AG09319 (cell line): ENCODE data around the gene FNTB.

Experiments
- DNase-seq: peaks from one replicate; pipeline ENCODE4 v3.0.0-alpha.2; 2010; ENCODE audit warnings: low read depth; ENCODE audit errors: extremely low read depth
- TF ChIP-seq, protein P1 (sequence below): IDR thresholded peaks from 2 replicates; pipeline ENCODE4 v1.5.1; 2011; ENCODE audit warnings: low read depth, mild to moderate bottlenecking, inconsistent platforms, low read length, moderate library complexity

Gene FNTB

DNA sequence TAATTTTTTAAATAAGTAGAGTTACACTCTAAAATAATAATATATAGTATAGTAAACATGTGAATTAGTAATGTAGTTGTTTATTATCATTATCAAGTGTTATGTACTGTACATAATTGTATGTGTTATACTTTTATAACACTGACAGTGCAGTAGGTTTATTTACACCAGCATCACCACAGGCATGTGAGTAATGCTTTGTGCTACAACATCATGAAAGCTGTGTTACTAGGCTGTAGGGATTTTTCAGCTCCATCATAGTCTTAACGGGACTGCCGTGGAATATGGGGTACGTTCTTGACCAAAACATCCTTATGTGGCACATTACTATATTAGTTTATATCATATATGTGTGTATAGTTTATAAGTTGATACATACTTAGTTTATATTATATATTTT, 8.6 kb downstream of the FNTB start:
- no peak for DNase-seq
- TF ChIP-seq, protein P1, sequence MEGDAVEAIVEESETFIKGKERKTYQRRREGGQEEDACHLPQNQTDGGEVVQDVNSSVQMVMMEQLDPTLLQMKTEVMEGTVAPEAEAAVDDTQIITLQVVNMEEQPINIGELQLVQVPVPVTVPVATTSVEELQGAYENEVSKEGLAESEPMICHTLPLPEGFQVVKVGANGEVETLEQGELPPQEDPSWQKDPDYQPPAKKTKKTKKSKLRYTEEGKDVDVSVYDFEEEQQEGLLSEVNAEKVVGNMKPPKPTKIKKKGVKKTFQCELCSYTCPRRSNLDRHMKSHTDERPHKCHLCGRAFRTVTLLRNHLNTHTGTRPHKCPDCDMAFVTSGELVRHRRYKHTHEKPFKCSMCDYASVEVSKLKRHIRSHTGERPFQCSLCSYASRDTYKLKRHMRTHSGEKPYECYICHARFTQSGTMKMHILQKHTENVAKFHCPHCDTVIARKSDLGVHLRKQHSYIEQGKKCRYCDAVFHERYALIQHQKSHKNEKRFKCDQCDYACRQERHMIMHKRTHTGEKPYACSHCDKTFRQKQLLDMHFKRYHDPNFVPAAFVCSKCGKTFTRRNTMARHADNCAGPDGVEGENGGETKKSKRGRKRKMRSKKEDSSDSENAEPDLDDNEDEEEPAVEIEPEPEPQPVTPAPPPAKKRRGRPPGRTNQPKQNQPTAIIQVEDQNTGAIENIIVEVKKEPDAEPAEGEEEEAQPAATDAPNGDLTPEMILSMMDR, result no peak

DNA sequence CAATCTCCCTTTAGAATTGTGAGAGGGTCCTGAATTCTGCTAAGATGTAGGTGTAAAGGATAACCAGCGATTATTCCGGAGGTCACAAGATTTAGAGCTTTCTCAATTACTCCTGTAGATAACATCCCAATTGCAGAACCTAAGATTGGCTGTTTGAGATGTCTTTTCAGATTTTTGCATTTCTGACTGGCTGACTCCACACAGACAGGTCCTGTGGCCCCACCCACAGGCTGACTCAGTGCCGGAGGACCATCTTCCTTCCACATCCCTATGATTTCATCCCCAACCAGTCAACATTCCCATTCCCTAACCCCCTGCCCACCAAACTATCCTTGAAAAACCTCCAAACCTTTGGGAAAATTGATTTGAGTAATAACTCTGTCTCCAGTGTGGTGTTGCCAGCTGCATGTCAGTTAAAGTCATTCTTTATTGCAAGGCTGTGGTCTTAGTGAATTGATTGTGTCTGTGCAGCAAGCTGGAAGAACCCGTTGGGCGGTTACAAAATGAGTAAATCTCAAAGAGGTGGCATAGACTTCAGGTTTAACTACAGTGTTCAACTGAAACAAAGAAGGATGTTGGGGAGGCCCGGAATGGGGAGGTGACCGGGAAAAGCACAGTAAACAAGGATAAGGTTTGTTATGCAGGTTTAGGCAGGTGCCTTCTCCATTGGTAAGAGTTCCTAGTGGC, 10.6 kb downstream of the FNTB start:
- no peak for DNase-seq
- TF ChIP-seq, protein P1, result no peak

DNA sequence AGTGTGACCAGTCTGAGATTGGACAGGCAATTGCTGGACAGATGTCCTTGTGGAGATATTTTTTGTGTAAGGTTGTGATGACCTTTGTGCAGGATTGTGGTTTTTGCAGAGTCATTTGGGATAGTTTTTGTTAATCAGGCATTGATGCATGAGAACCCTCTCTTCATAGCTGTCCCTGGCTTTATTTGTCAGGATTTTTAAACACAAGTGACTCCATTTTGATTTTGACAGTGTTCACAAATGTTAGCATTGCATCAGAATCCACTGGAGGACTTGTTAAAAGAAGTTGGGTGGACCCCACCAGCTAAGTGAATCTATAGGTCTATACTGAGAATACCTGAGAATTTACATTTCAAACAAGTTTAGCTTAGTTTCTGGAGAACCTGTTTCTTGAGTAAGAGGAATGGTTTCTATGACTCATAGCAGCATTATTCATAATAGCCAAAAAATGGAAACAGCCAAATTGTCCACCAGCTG, 11.8 kb downstream of the FNTB start:
- TF ChIP-seq, protein P1, result no peak

DNA sequence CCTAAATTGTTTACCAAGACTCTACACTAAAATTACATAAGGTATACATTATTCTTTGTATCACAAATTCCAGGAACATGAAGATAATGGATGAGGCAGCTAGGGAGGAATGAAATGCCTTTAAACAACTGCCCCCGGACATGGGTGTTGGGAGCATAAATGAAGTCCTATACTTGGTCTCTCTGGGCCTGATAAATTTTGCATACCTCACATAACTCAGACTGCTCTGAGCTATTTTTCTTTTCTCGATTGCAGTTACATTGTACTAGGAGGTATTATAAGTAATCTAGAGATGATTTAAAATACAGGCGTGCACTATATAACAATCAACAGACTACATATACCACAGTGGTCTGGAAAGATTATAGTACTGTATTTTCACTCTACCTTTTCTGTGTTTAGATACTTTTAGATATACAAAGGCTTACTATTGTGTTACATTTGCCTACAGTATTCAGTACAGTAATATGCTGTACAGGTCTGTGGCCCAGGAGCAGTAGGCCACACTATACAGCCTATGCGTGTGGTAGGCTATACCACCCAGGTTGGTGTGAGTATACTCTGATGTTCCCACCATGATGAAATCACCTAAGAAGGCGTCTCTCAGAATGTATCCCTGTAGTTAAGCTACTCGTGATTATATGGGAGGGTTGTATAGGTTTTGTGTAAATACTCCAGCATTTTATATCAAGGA, 14.3 kb downstream of the FNTB start:
- no peak for DNase-seq
- TF ChIP-seq, protein P1, result no peak

More for the DNA sequence above, 11.8 kb downstream of the FNTB start:
- no peak for DNase-seq

DNA sequence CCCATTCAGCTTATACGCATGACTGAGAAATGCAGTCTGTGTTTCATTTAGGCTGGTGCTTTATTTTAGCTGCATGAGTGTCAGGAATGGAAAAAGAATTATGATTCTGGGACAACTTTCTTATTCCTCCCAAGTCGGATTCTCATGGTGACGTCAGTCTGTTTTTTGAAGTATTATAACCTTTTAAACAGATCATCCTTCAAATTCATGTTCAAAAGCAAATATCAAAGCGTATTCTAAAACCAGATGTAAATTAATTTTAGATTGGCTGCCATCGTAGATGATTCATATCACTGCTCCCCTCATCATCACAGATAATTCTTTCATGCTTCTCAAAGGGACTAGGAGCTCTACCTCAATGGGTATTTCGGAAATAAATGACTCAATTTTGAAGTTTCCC, 15.0 kb downstream of the FNTB start:
- no peak for DNase-seq
- TF ChIP-seq, protein P1, result no peak

DNA sequence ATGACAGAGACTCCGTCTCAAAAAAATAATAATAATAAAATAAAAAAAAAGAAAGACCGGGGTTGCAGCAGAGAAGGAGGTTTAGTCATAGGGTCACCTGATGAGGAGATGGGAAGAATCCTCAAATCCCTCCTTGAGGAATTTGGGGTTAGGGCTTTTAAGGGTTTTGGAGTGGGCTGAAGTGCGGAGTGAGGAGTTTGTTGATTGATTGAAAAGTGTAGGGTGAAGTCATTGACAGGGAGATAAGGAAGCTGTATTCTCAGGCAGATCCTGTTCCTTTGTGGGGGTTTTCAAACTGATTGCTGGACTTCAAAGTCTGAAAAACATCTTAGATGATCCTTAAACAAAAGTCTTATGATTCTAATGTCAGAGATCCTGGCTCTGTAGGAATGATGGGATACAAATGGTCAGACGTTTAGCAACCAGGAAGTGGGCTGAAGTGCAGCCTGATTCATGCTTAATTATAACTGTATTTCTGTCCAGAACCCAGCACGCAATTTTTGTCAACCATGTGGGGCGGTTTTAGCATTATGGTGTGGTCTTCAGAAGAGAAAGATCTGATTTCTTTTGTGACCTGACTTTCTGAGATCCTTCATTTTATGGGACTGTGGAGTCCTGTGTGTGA, 16.0 kb downstream of the FNTB start:
- DNase-seq, result peak; percentile 28
- TF ChIP-seq, protein P1, result no peak

DNA sequence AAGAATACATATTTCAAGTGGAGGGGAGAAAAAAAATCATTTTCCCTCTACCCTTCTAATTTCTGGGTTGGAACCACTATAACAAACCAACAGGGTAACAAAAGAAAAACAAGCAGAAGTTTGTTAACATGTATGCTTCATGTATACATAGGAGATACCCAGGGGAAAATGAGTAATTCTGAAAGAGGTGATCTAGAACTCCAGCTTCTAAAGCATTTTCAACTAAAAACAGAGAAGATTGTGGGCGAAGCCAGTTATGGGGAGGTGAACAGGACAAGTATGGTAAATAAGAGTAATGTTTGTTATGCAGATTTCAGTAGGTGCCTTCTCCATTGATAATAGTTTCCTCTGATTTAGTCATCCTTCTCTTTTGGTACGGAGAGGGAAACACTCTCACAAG, 16.7 kb downstream of the FNTB start:
- TF ChIP-seq, protein P1, result no peak
- no peak for DNase-seq
